ENCODE data around the gene MFAP4.
"Not testable (repeated sequence)": the region's sequence is repeated elsewhere in the genome, so short reads cannot be mapped to it uniquely, and the experiment has no call there.

The MFAP4 gene

DNA sequence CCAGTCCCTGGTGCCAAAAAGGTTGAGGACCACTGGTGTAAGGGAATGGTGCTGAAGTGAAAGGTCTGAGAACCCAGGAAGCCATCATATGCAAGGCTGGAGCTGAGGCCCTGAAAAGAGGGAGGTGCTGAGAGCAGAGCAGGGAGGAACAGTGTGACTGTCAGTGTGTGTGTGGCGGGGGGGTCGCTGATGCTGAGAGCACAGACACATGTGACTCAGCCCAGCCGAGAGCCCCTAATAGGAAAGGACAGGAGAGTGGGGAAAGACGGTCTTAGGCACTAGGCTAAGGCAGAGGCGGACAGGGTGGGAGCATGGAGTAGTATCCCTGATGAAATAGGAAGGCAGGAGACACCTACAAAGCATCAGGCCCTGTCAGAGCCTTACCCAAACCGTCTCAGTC, 25.7 kb downstream of the MFAP4 start:
- H3K4me3 ChIP-seq (replicated peaks in 1 of 2; ENCODE audit: low read depth in 2 of 2, low read length in 2 of 2), result no peak overlapping the region
- DNase-seq (ENCODE audit: low read depth in 2 of 2), result no peak
- TF ChIP-seq CTCF (IDR thresholded peaks at IDR 0.05; ENCODE audit: low read depth, low read length), result no peak

DNA sequence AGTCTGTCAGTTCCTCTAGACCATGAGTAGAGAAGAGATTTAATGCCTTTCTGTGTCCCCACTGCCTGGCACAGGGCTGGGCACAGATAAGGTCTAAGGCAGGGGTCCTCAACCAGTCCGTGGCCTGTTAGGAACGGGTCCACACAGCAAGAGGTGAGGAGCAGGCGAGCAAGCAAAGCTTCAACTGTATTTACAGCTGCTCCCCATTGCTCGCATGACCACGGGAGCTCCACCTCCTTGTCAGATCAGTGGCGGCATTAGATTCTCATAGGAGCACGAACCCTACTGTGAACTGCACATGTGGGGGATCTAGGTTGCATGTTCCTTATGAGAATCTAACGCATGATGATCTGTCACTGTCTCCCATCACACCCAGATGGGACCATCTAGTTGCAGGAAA, 26.2 kb downstream of the MFAP4 start:
- no peak overlapping the region for H3K4me3 ChIP-seq (replicated peaks in 1 of 2; ENCODE audit: low read depth in 2 of 2, low read length in 2 of 2)
- TF ChIP-seq CTCF (IDR thresholded peaks at IDR 0.05; ENCODE audit: low read depth, low read length), result no peak
- no peak for DNase-seq (ENCODE audit: low read depth in 2 of 2)

DNA sequence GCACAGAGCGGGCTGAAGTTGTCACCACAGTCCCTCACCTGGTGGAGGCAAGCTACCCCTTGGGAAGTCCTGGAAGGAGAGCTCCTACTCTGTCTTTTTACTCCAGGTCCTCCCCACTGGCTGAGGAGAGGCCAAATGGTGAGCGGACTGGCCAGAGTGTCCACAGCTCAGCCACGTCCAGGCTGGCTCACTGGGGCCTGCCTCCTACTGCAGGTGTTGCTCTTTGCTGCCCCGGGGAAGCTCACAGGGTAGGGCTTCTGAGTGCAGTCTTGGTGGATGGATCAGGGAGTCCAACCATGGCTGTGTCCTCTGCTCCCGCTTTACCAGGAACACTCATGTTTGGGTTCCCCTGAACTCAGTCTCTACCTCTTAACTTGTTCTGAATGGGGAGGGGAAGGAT, 27.1 kb downstream of the MFAP4 start:
- no peak for DNase-seq (ENCODE audit: low read depth in 2 of 2)
- H3K4me3 ChIP-seq (replicated peaks in 1 of 2; ENCODE audit: low read depth in 2 of 2, low read length in 2 of 2), result no peak overlapping the region
- no peak for TF ChIP-seq CTCF (IDR thresholded peaks at IDR 0.05; ENCODE audit: low read depth, low read length)

GRCh38 chr17:19359151-19359550, 27.8 kb downstream of the MFAP4 start:
- no peak for TF ChIP-seq CTCF (IDR thresholded peaks at IDR 0.05; ENCODE audit: low read depth, low read length)

DNA sequence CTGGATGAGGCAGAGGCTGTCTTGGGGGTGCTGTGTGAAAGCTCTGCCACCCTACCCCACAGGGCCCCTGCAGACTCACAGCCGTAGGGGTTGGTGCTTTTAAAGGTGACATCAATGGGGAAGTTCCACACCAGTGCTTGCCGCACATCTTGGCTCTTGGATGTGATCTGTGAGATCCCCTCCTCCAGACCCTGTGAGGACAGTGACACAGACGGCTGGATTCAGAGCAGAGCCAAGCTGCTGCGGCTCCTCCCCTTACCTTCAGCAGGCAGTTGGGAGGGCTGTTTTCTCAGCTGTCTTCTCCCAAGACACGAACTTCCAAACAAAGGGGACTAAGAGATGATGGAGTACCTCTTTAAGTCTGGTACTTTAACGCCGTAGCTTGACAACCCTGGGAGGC, 29.2 kb downstream of the MFAP4 start:
- TF ChIP-seq CTCF (IDR thresholded peaks at IDR 0.05; ENCODE audit: low read depth, low read length), result no peak
- DNase-seq (ENCODE audit: low read depth in 2 of 2), result no peak
- H3K4me3 ChIP-seq (replicated peaks in 1 of 2; ENCODE audit: low read depth in 2 of 2, low read length in 2 of 2), result no peak overlapping the region

More at GRCh38 chr17:19359151-19359550, 27.8 kb downstream of the MFAP4 start:
- no peak for DNase-seq (ENCODE audit: low read depth in 2 of 2)
- H3K4me3 ChIP-seq (replicated peaks in 1 of 2; ENCODE audit: low read depth in 2 of 2, low read length in 2 of 2), result no peak overlapping the region

DNA sequence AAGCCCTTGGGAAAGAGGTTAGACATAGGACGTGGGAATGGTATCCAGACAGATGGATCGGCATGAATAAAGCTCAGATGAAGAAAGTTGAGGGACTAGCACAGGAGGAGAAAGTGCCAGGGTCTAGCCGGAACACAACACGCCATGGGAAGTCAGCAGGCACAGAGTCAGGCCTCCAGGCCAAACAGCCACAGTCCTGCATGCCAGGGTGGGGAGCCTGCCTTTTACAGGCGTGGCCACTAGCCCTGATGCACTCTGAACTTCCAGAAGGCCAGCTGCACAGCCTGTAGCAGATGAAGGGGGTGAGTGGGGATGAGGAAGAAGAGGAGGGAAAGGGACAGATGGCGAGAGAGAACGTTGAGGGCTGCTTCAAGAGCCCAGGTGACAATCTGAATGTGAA, 29.6 kb downstream of the MFAP4 start:
- TF ChIP-seq CTCF (IDR thresholded peaks at IDR 0.05; ENCODE audit: low read depth, low read length), result no peak
- no peak overlapping the region for H3K4me3 ChIP-seq (replicated peaks in 1 of 2; ENCODE audit: low read depth in 2 of 2, low read length in 2 of 2)
- no peak for DNase-seq (ENCODE audit: low read depth in 2 of 2)

DNA sequence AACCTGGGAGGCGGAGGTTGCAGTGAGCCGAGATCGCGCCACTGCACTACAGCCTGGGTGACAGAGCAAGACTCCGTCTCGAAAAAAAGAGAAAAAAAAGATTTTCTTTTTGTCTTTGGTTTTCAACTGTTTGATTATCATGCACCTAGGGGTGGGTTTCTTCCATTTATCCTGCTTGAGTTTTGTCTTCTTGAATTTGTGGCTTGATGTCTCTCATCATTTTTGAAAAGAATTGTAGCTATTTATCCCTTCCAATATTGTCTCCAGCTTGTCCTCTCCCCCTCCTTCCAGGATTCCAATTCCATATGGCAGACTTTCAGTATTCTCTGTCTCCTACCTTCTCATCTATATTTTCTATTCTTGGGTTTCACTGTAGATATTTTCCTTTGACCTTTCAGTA, 32.2 kb downstream of the MFAP4 start:
- no peak for DNase-seq (ENCODE audit: low read depth in 2 of 2)
- TF ChIP-seq CTCF (IDR thresholded peaks at IDR 0.05; ENCODE audit: low read depth, low read length), result no peak
- H3K4me3 ChIP-seq (replicated peaks in 1 of 2; ENCODE audit: low read depth in 2 of 2, low read length in 2 of 2), result no peak overlapping the region

DNA sequence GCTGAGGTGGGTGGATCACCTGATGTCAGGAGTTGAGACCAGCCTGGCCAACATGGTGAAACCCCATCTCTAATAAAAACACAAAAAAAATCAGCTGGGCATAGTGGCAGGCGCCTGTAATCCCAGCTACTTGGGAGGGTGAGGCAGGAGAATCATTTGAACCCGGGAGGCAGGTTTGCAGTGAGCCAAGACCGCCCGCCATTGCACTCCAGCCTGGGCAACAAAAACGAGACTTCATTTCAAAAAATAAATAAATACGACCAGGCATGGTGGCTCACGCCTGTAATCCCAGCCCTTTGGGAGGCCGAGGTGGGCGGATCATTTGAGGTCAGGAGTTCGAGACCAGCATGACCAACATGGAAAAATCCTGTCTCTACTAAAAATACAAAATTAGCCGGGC, 33.6 kb downstream of the MFAP4 start:
- DNase-seq (ENCODE audit: low read depth in 2 of 2); H3K4me3 ChIP-seq (replicated peaks in 1 of 2; ENCODE audit: low read depth in 2 of 2, low read length in 2 of 2): not testable (repeated sequence)

Measured in cardiac fibroblast (primary cell).